Muscle layer of colon (tissue), 2 donors: ENCODE measurements around the gene PTGFRN.

Source experiments
- H3K27ac ChIP-seq: one replicate; pipeline ENCODE4 v1.7.0; 2013; ENCODE audit warnings: low read depth, mild to moderate bottlenecking, low read length, moderate library complexity
- H3K27me3 ChIP-seq, 2 donors: one replicate each; pipeline ENCODE4 v1.7.0; 2013; ENCODE audit warnings: low read length in 2 of 2, mild to moderate bottlenecking in 2 of 2; ENCODE audit not compliant: insufficient read depth in 2 of 2, control insufficient read depth in 1 of 2
- H3K36me3 ChIP-seq: one replicate; pipeline ENCODE4 v1.7.0; 2013; ENCODE audit warnings: mild to moderate bottlenecking, low read length; ENCODE audit not compliant: insufficient read depth
- H3K4me1 ChIP-seq: one replicate; pipeline ENCODE4 v1.7.0; 2013; ENCODE audit warnings: mild to moderate bottlenecking, low read length; ENCODE audit not compliant: insufficient read depth
- H3K4me3 ChIP-seq, 2 donors: one replicate each; pipeline ENCODE4 v1.7.0; 2013; ENCODE audit warnings: low read length in 2 of 2, low read depth in 1 of 2, mild to moderate bottlenecking in 1 of 2, moderate library complexity in 1 of 2
- H3K9ac ChIP-seq: one replicate; pipeline ENCODE4 v1.7.0; 2013; ENCODE audit warnings: low read length
- H3K9me3 ChIP-seq: one replicate; pipeline ENCODE4 v1.7.0; 2013; ENCODE audit warnings: mild to moderate bottlenecking, low read length
- donor health status: abdominal sarcoma.
- donor health status: Adenocarcinoma of cecum.

PTGFRN gene

GRCh38 chr1:116984406-116985160 lies 74.9 kb downstream of the PTGFRN start:
- H3K27ac ChIP-seq: peak overlapping the region; percentile 71
- H3K27me3 ChIP-seq: no peaks in the 10 kb centered on the region
- peaks cover 13% of the 10 kb centered on the region for H3K36me3 ChIP-seq
- peaks cover 76% of the 10 kb centered on the region for H3K4me1 ChIP-seq
- H3K4me3 ChIP-seq: peak overlapping the region in 1 of 2 donors; percentile 38
- H3K9ac ChIP-seq: no peak overlapping the region
- no peaks in the 10 kb centered on the region for H3K9me3 ChIP-seq

DNA sequence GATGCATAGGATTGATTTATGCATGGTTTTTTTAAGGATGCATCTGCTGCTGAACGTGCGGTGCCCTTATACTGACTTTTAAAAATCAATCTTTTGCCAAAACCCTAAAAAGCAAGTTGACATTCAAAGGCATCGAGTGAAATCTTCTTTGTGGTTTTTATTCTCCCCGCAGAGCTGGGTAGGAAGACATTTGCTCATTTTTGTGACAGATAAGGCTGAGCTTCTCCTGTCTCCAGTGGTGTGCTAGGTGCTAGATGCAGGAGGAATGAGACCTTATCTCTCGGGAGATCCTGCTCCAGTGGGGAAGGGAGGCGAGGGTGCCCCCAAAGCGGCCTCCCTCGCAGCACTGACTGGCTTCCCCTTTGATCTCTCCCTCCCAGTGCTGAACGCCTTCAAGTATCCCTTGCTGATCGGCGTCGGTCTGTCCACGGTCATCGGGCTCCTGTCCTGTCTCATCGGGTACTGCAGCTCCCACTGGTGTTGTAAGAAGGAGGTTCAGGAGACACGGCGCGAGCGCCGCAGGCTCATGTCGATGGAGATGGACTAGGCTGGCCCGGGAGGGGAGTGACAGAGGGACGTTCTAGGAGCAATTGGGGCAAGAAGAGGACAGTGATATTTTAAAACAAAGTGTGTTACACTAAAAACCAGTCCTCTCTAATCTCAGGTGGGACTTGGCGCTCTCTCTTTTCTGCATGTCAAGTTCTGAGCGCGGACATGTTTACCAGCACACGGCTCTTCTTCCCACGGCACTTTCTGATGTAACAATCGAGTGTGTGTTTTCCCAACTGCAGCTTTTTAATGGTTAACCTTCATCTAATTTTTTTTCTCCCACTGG lies 76.9 kb downstream of the PTGFRN start:
- Histone ChIP-seq H3K36me3 (peaks cover 23% of the 10 kb centered on the region), H3K27me3 (no peaks in the 10 kb centered on the region), H3K9ac (no peak overlapping the region), H3K27ac (no peak overlapping the region), H3K9me3 (no peaks in the 10 kb centered on the region), H3K4me3 (no peak overlapping the region), H3K4me1 (peaks cover 76% of the 10 kb centered on the region)

DNA sequence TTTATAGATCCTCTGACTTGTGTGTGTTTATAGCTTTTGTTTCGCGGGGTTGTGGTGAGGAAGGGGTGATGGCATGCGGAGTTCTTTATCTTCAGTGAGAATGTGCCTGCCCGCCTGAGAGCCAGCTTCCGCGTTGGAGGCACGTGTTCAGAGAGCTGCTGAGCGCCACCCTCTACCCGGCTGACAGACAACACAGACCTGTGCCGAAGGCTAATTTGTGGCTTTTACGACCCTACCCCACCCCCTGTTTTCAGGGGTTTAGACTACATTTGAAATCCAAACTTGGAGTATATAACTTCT lies 77.5 kb downstream of the PTGFRN start:
- peaks cover 23% of the 10 kb centered on the region for H3K36me3 ChIP-seq
- no peak overlapping the region for H3K4me3 ChIP-seq
- H3K27ac ChIP-seq: no peak overlapping the region
- peaks cover 78% of the 10 kb centered on the region for H3K4me1 ChIP-seq
- H3K27me3 ChIP-seq: no peaks in the 10 kb centered on the region
- H3K9me3 ChIP-seq: no peaks in the 10 kb centered on the region
- H3K9ac ChIP-seq: no peak overlapping the region

DNA sequence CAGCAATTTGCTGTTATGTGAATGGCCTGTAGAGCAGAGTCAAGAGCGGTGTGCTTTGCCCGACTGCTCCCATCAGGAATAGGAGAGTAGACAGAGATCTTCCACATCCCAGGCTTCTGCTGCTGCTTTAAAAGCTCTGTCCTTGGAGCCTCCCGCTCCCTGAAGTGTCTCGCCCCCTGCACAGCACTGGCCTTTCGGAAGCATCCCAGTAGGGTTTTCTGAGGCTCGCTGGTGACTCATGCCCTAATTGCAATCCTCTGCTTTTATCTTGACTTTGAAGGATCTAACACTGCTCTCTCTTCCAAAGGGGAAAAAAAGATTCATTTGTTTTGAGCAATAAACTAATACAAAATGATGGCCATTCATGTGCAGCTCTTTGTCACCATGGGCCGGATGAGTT lies 78.5 kb downstream of the PTGFRN start:
- Histone ChIP-seq H3K4me3 (no peak overlapping the region), H3K27ac (peak overlapping the region; percentile 9), H3K9me3 (no peaks in the 10 kb centered on the region), H3K4me1 (peaks cover 68% of the 10 kb centered on the region), H3K36me3 (peaks cover 23% of the 10 kb centered on the region), H3K9ac (no peak overlapping the region), H3K27me3 (no peaks in the 10 kb centered on the region)

DNA sequence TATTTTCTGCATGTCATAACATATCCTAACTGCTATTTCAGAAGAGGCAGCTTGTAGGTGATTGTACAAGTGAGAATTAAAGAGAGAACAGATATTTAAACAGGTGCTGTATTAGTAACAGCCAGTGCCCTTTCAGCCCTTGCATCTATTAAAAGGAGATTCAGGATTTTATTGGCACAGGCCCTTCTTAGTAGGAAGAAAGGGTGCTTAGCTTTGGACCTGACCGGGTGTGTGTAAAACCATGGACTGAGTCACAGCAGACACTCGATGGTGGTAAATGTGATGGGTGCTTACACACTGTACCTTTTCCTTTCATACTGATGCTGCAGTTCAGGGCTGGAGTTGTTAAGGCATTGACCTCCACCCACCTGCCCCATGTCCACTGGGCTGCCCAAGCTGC lies 79.2 kb downstream of the PTGFRN start:
- Histone ChIP-seq H3K27ac (no peak overlapping the region), H3K9ac (no peak overlapping the region), H3K4me1 (peaks cover 62% of the 10 kb centered on the region)

DNA sequence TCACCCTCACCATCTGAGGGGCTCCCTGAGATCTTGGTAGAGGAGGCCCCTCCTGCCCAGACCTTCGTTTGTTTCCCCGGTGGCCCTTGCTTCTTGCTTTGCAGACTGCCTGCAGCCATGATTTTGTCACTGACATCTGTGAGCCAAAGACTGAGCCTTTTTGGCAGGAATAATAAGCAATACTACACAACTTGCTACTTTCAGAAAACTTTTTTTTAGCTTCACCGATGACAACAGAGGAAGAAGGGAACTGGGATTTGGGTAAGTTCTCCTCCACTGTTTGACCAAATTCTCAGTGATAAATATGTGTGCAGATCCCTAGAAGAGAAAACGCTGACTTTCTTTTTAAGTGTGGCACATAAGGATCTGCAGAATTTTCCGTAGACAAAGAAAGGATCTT lies 80.1 kb downstream of the PTGFRN start:
- H3K9me3 ChIP-seq: no peaks in the 10 kb centered on the region
- H3K27ac ChIP-seq: no peak overlapping the region
- H3K9ac ChIP-seq: no peak overlapping the region
- H3K4me3 ChIP-seq: no peak overlapping the region
- H3K36me3 ChIP-seq: peaks cover 23% of the 10 kb centered on the region
- peaks cover 55% of the 10 kb centered on the region for H3K4me1 ChIP-seq
- H3K27me3 ChIP-seq: no peaks in the 10 kb centered on the region

More for the DNA sequence above, 79.2 kb downstream of the PTGFRN start:
- Histone ChIP-seq H3K27me3 (no peaks in the 10 kb centered on the region), H3K9me3 (no peaks in the 10 kb centered on the region), H3K36me3 (peaks cover 23% of the 10 kb centered on the region), H3K4me3 (no peak overlapping the region)

GRCh38 chr1:116990612-116991151 lies 81.0 kb downstream of the PTGFRN start:
- Histone ChIP-seq H3K4me3 (no peak overlapping the region), H3K27me3 (no peaks in the 10 kb centered on the region), H3K27ac (peak overlapping the region; percentile 17), H3K9me3 (no peaks in the 10 kb centered on the region), H3K9ac (no peak overlapping the region), H3K4me1 (peaks cover 52% of the 10 kb centered on the region), H3K36me3 (peaks cover 23% of the 10 kb centered on the region)

GRCh38 chr1:116991171-116991845 lies 81.6 kb downstream of the PTGFRN start:
- Histone ChIP-seq H3K4me1 (peaks cover 46% of the 10 kb centered on the region), H3K36me3 (peaks cover 23% of the 10 kb centered on the region), H3K4me3 (no peak overlapping the region), H3K27me3 (no peaks in the 10 kb centered on the region), H3K9ac (no peak overlapping the region), H3K9me3 (no peaks in the 10 kb centered on the region), H3K27ac (no peak overlapping the region)

- no peaks in the 10 kb centered on the region for H3K9me3 ChIP-seq
- H3K4me1 ChIP-seq: peaks cover 39% of the 10 kb centered on the region
- H3K27me3 ChIP-seq: no peaks in the 10 kb centered on the region
- H3K4me3 ChIP-seq: no peak overlapping the region
- peaks cover 20% of the 10 kb centered on the region for H3K36me3 ChIP-seq
- H3K27ac ChIP-seq: no peak overlapping the region
- no peak overlapping the region for H3K9ac ChIP-seq
Measured at GRCh38 chr1:116991918-116992317, 82.2 kb downstream of the PTGFRN start.

DNA sequence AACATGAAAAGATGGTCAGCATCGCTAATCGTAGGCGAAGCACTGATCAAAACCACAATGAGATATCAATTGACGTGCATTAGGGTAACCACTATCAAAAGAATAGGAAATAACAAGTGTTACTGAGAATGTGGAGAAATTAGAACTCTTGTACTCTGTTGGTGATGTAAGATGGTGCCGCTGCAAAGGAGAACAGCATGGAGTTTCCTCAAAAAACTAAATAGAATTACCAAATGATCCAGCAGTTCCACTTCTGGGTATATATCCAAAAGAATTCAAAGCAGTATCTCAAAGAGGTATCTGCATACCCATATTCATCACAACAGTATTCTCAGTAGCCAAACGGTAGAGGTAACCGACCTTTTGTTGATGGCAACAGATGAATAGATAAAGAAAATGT lies 83.6 kb downstream of the PTGFRN start:
- Histone ChIP-seq H3K4me3 (no peak overlapping the region), H3K9ac (no peak overlapping the region), H3K9me3 (no peaks in the 10 kb centered on the region), H3K36me3 (peaks cover 10% of the 10 kb centered on the region), H3K4me1 (peaks cover 26% of the 10 kb centered on the region), H3K27me3 (no peaks in the 10 kb centered on the region), H3K27ac (no peak overlapping the region)

- Histone ChIP-seq H3K27me3 (no peaks in the 10 kb centered on the region), H3K9me3 (no peaks in the 10 kb centered on the region), H3K9ac (no peak overlapping the region), H3K36me3 (peaks cover 10% of the 10 kb centered on the region), H3K4me1 (peaks cover 15% of the 10 kb centered on the region), H3K27ac (no peak overlapping the region), H3K4me3 (no peak overlapping the region)
Measured at GRCh38 chr1:116994411-116994810, 84.7 kb downstream of the PTGFRN start.
